GM19452 (cell line): ENCODE results near the gene ABTB1.

Source experiments
- ATAC-seq: cut with Tn5 transposase; IDR thresholded peaks from one replicate; pipeline ENCODE4 v1.9.1; 2021; ENCODE audit not compliant: unreplicated experiment

The ABTB1 gene

GRCh38 chr3:127685708-127686511 lies 13.2 kb downstream of the ABTB1 start:
- no peak for ATAC-seq

GRCh38 chr3:127686512-127686894 lies 13.8 kb downstream of the ABTB1 start:
- no peak for ATAC-seq

- no peak for ATAC-seq
Observed at GRCh38 chr3:127687228-127687737, 14.5 kb downstream of the ABTB1 start.

GRCh38 chr3:127688022-127688415 lies 15.3 kb downstream of the ABTB1 start:
- ATAC-seq = no peak

- ATAC-seq = no peak
Observed at GRCh38 chr3:127688416-127689265, 15.9 kb downstream of the ABTB1 start.

- no peak for ATAC-seq
Observed at GRCh38 chr3:127689266-127689860, 16.6 kb downstream of the ABTB1 start.

- ATAC-seq = no peak
Observed at GRCh38 chr3:127690106-127690505, 17.4 kb downstream of the ABTB1 start.

- no peak for ATAC-seq
Observed at GRCh38 chr3:127690823-127691452, 18.2 kb downstream of the ABTB1 start.

GRCh38 chr3:127691489-127691888 lies 18.7 kb downstream of the ABTB1 start:
- ATAC-seq = no peak

- ATAC-seq = no peak
Observed at GRCh38 chr3:127691974-127692373, 19.2 kb downstream of the ABTB1 start.

- no peak for ATAC-seq
Observed at GRCh38 chr3:127692501-127693335, 20.0 kb downstream of the ABTB1 start.

- ATAC-seq = no peak
Observed at GRCh38 chr3:127693336-127693843, 20.6 kb downstream of the ABTB1 start.

- ATAC-seq = no peak
Observed at GRCh38 chr3:127694467-127695215, 21.9 kb downstream of the ABTB1 start.

GRCh38 chr3:127697551-127698240 lies 24.9 kb downstream of the ABTB1 start:
- peak; percentile 73 for ATAC-seq

- ATAC-seq = no peak
Observed at GRCh38 chr3:127698286-127698685, 25.5 kb downstream of the ABTB1 start.

GRCh38 chr3:127698691-127699415 lies 26.1 kb downstream of the ABTB1 start:
- ATAC-seq = no peak

GRCh38 chr3:127699416-127700300 lies 26.9 kb downstream of the ABTB1 start:
- ATAC-seq = no peak
